Measurements from ENCODE around the gene DHRS2. TPM values are rescaled to one million over a fixed set of nuclear protein-coding genes. Genes with fewer than 3 reads are reported as not detected.

The DHRS2 gene
- total and polyA plus RNA-seq, 2 of the 13 experiments (the other 11 are each of a cell fraction or from before 2014, with no cell fraction given) = 1,621 to 3,021 TPM

GRCh38 chr14:23638414-23639047, 2.4 kb downstream of the DHRS2 start (continued):
- no peak for TF ChIP-seq E2F1 (CRISPR knock-in tag; IDR thresholded peaks at IDR 0.05)
- no peak for TF ChIP-seq KMT2A (CRISPR knock-in tag; IDR thresholded peaks at IDR 0.05)
- TF ChIP-seq NFYC (CRISPR knock-in tag; IDR thresholded peaks at IDR 0.05) = peak; percentile 10; the same call in 1 of the 2 replicates
- peak; percentile 24; the same call in 1 of the 2 replicates for TF ChIP-seq ZBTB3 (CRISPR knock-in tag; IDR thresholded peaks at IDR 0.05; ENCODE audit: borderline replicate concordance, low read depth)
- no peak for TF ChIP-seq NFRKB (IDR thresholded peaks at IDR 0.05)
- TF ChIP-seq ZNF34 (CRISPR knock-in tag; IDR thresholded peaks at IDR 0.05; ENCODE audit: borderline replicate concordance) = peak; percentile 52; the same call in 1 of the 2 replicates
- TF ChIP-seq SALL1 (CRISPR knock-in tag; IDR thresholded peaks at IDR 0.05) = no peak
- peak; percentile 62; the same call in 1 of the 2 replicates for TF ChIP-seq SSRP1 (CRISPR knock-in tag; IDR thresholded peaks at IDR 0.05)
- TF ChIP-seq SNAPC5 (CRISPR knock-in tag; IDR thresholded peaks at IDR 0.05; ENCODE audit: borderline replicate concordance) = peak; percentile 76; the same call in 1 of the 2 replicates
- no peak for TF ChIP-seq ZBTB43 (CRISPR knock-in tag; conservative IDR thresholded peaks at IDR 0.05)
- peak in 1 of 2 experiments; percentile 71; a peak in 2 of 4 replicates for TF ChIP-seq POLR2A (IDR thresholded peaks at IDR 0.05; ENCODE audit: insufficient read depth in 1 of 2, low read depth in 2 of 2, low read length in 2 of 2)
- peak; percentile 87; the same call in 1 of the 2 replicates for TF ChIP-seq RELA (CRISPR knock-in tag; IDR thresholded peaks at IDR 0.05)
- TF ChIP-seq JDP2 (CRISPR knock-in tag; IDR thresholded peaks at IDR 0.05; ENCODE audit: borderline replicate concordance) = no peak
- TF ChIP-seq IKZF1 (IDR thresholded peaks at IDR 0.05) = no peak
- peak; percentile 18 for TF ChIP-seq ASH2L (IDR thresholded peaks at IDR 0.05; ENCODE audit: insufficient read length, low read depth, low read length)
- TF ChIP-seq GPBP1L1 (CRISPR knock-in tag; IDR thresholded peaks at IDR 0.05) = no peak
- TF ChIP-seq ZNF7 (CRISPR knock-in tag; IDR thresholded peaks at IDR 0.05) = peak; percentile 4; the same call in 1 of the 2 replicates
- peak; percentile 82 for TF ChIP-seq DNMT3B (CRISPR knock-in tag; conservative IDR thresholded peaks at IDR 0.05)
- TF ChIP-seq JARID2 (CRISPR knock-in tag; IDR thresholded peaks at IDR 0.05; ENCODE audit: insufficient replicate concordance) = peak; percentile 10
- no peak for TF ChIP-seq ZNF883 (CRISPR knock-in tag; IDR thresholded peaks at IDR 0.05; ENCODE audit: not compliant biosample characterization)
- TF ChIP-seq ZNF652 (CRISPR knock-in tag; IDR thresholded peaks at IDR 0.05; ENCODE audit: borderline replicate concordance, low read depth) = peak; percentile 38; the same call in 1 of the 2 replicates
- TF ChIP-seq ZNF639 (CRISPR knock-in tag; conservative IDR thresholded peaks at IDR 0.05) = no peak; the same call in 1 of the 2 replicates
- TF ChIP-seq SOX5 (CRISPR knock-in tag; IDR thresholded peaks at IDR 0.05; ENCODE audit: borderline replicate concordance) = no peak
- no peak for TF ChIP-seq ZNF790 (CRISPR knock-in tag; IDR thresholded peaks at IDR 0.05; ENCODE audit: borderline replicate concordance)

Data from HepG2 (cell line).